ACC112 (cell line): ENCODE results near the gene ACOT7.

ENCODE experiments used
- H2AFZ ChIP-seq: fragments of 200-600 bp; sonication (generic); one replicate; pipeline ENCODE4 v1.6.0; 2017; ENCODE audit warnings: antibody characterized with exemption, low read length; ENCODE audit not compliant: unreplicated experiment
- H3K27ac ChIP-seq: fragments of 200-600 bp; sonication (generic); 2 replicates; pipeline ENCODE4 v1.5.1; 2014; ENCODE audit warnings: low read depth, mild to moderate bottlenecking, antibody characterized with exemption, low read length, moderate library complexity
- H3K27me3 ChIP-seq: fragments of 200-600 bp; sonication (generic); 2 replicates; pipeline ENCODE4 v1.6.1; 2014; ENCODE audit warnings: mild to moderate bottlenecking, antibody characterized with exemption, low read length, moderate library complexity, mixed read lengths; ENCODE audit not compliant: insufficient read depth
- H3K36me3 ChIP-seq: fragments of 200-600 bp; sonication (generic); 2 replicates; pipeline ENCODE4 v1.6.1; 2016; ENCODE audit warnings: mild to moderate bottlenecking, antibody characterized with exemption, low read length, moderate library complexity, mixed read lengths; ENCODE audit not compliant: insufficient read depth
- H3K4me1 ChIP-seq: fragments of 200-600 bp; sonication (generic); one replicate; pipeline ENCODE4 v1.6.1; 2016; ENCODE audit warnings: low read length, mixed read lengths; ENCODE audit not compliant: insufficient read depth, unreplicated experiment, control insufficient read depth
- H3K4me3 ChIP-seq: fragments of 200-600 bp; sonication (generic); 2 replicates; pipeline ENCODE4 v1.5.1; 2014; ENCODE audit warnings: mild to moderate bottlenecking, low read depth, low read length
- H3K79me2 ChIP-seq: fragments of 200-600 bp; sonication (generic); one replicate; pipeline ENCODE4 v1.6.0; 2016; ENCODE audit warnings: low read length; ENCODE audit not compliant: control insufficient read depth, unreplicated experiment, insufficient read depth

Gene ACOT7

GRCh38 chr1:6350416-6351088 is 43.0 kb downstream of the ACOT7 start:
- Histone ChIP-seq H3K4me3 (no peak overlapping the region), H3K27me3 (no peaks in the 10 kb centered on the region), H3K79me2 (peaks cover 4% of the 10 kb centered on the region), H3K36me3 (no peaks in the 10 kb centered on the region), H2AFZ (no peak overlapping the region), H3K4me1 (peaks cover 10% of the 10 kb centered on the region), H3K27ac (no peak overlapping the region)

GRCh38 chr1:6349254-6349943 is 44.2 kb downstream of the ACOT7 start:
- H3K27ac ChIP-seq = no peak overlapping the region
- H3K4me1 ChIP-seq = peaks cover 10% of the 10 kb centered on the region
- peaks cover 4% of the 10 kb centered on the region for H3K79me2 ChIP-seq
- H2AFZ ChIP-seq = no peak overlapping the region
- H3K36me3 ChIP-seq = no peaks in the 10 kb centered on the region
- H3K27me3 ChIP-seq = no peaks in the 10 kb centered on the region
- no peak overlapping the region for H3K4me3 ChIP-seq

- no peaks in the 10 kb centered on the region for H3K79me2 ChIP-seq
- H3K4me3 ChIP-seq = no peak overlapping the region
- no peaks in the 10 kb centered on the region for H3K36me3 ChIP-seq
- no peak overlapping the region for H3K27ac ChIP-seq
- H3K27me3 ChIP-seq = no peaks in the 10 kb centered on the region
- H2AFZ ChIP-seq = no peak overlapping the region
- peaks cover 6% of the 10 kb centered on the region for H3K4me1 ChIP-seq
These were observed 44.9 kb downstream of the ACOT7 start for GRCh38 chr1:6348511-6349191.

- Histone ChIP-seq H2AFZ (no peak overlapping the region), H3K27ac (no peak overlapping the region), H3K36me3 (no peaks in the 10 kb centered on the region)
These were observed 45.7 kb downstream of the ACOT7 start for GRCh38 chr1:6347641-6348487.

GRCh38 chr1:6345460-6345859 is 48.1 kb downstream of the ACOT7 start:
- Histone ChIP-seq H3K36me3 (no peaks in the 10 kb centered on the region), H3K27ac (no peak overlapping the region), H3K4me3 (no peak overlapping the region), H3K27me3 (no peaks in the 10 kb centered on the region), H3K4me1 (peaks cover 4% of the 10 kb centered on the region), H3K79me2 (no peaks in the 10 kb centered on the region), H2AFZ (no peak overlapping the region)

More at GRCh38 chr1:6347641-6348487, 45.7 kb downstream of the ACOT7 start:
- Histone ChIP-seq H3K79me2 (no peaks in the 10 kb centered on the region), H3K4me3 (no peak overlapping the region), H3K27me3 (no peaks in the 10 kb centered on the region), H3K4me1 (peaks cover 4% of the 10 kb centered on the region)

GRCh38 chr1:6345009-6345408 is 48.6 kb downstream of the ACOT7 start:
- Histone ChIP-seq H3K27me3 (no peaks in the 10 kb centered on the region), H3K4me3 (no peak overlapping the region), H2AFZ (no peak overlapping the region), H3K36me3 (no peaks in the 10 kb centered on the region), H3K79me2 (no peaks in the 10 kb centered on the region), H3K4me1 (peaks cover 4% of the 10 kb centered on the region), H3K27ac (no peak overlapping the region)

- Histone ChIP-seq H3K4me3 (no peak overlapping the region), H3K27ac (no peak overlapping the region), H3K36me3 (no peaks in the 10 kb centered on the region), H3K27me3 (no peaks in the 10 kb centered on the region), H3K4me1 (peaks cover 4% of the 10 kb centered on the region), H2AFZ (no peak overlapping the region), H3K79me2 (no peaks in the 10 kb centered on the region)
These were observed 49.8 kb downstream of the ACOT7 start for GRCh38 chr1:6343506-6344405.

GRCh38 chr1:6342056-6342455 is 51.5 kb downstream of the ACOT7 start:
- Histone ChIP-seq H3K4me3 (no peak overlapping the region), H3K79me2 (no peaks in the 10 kb centered on the region), H3K27me3 (no peaks in the 10 kb centered on the region), H3K27ac (no peak overlapping the region), H3K36me3 (no peaks in the 10 kb centered on the region), H2AFZ (no peak overlapping the region), H3K4me1 (peaks cover 4% of the 10 kb centered on the region)

- Histone ChIP-seq H2AFZ (no peak overlapping the region), H3K4me3 (no peak overlapping the region), H3K79me2 (no peaks in the 10 kb centered on the region), H3K27ac (no peak overlapping the region), H3K36me3 (no peaks in the 10 kb centered on the region), H3K4me1 (peaks cover 2% of the 10 kb centered on the region), H3K27me3 (no peaks in the 10 kb centered on the region)
These were observed 54.9 kb downstream of the ACOT7 start for GRCh38 chr1:6338695-6339094.
